ENCODE results near the gene POLE4. TPM values are rescaled to one million over a fixed set of nuclear protein-coding genes. Genes with fewer than 3 reads are reported as not detected.
A peak's percentile ranks its signal among the peaks of the same experiment; 100 is the strongest.

POLE4 gene
- total RNA-seq, 1 donor: 27.4 TPM

GRCh38 chr2:74984947-74985637, 26.6 kb downstream of the POLE4 start:
- no peak for DNase-seq (ENCODE audit: low read depth)
- H3K4me3 ChIP-seq (ENCODE audit: low read depth, low read length): no peak overlapping the region
- TF ChIP-seq CTCF (IDR thresholded peaks at IDR 0.05; ENCODE audit: insufficient read depth, low read length): no peak

GRCh38 chr2:74985978-74986609, 27.7 kb downstream of the POLE4 start:
- DNase-seq (ENCODE audit: low read depth): no peak
- no peak for TF ChIP-seq CTCF (IDR thresholded peaks at IDR 0.05; ENCODE audit: insufficient read depth, low read length)
- H3K4me3 ChIP-seq (ENCODE audit: low read depth, low read length): no peak overlapping the region

GRCh38 chr2:74991977-74992376, 33.5 kb downstream of the POLE4 start:
- no peak overlapping the region for H3K4me3 ChIP-seq (ENCODE audit: low read depth, low read length)
- peak; percentile 75 for DNase-seq (ENCODE audit: low read depth)
- TF ChIP-seq CTCF (IDR thresholded peaks at IDR 0.05; ENCODE audit: insufficient read depth, low read length): no peak

- no peak for DNase-seq (ENCODE audit: low read depth)
- TF ChIP-seq CTCF (IDR thresholded peaks at IDR 0.05; ENCODE audit: insufficient read depth, low read length): no peak
- H3K4me3 ChIP-seq (ENCODE audit: low read depth, low read length): no peak overlapping the region
Measured at GRCh38 chr2:74999468-74999867, 41.0 kb downstream of the POLE4 start.

GRCh38 chr2:75002007-75002406, 43.6 kb downstream of the POLE4 start:
- no peak for TF ChIP-seq CTCF (IDR thresholded peaks at IDR 0.05; ENCODE audit: insufficient read depth, low read length)
- DNase-seq (ENCODE audit: low read depth): peak; percentile 41
- no peak overlapping the region for H3K4me3 ChIP-seq (ENCODE audit: low read depth, low read length)

- peak; percentile 64 for DNase-seq (ENCODE audit: low read depth)
- H3K4me3 ChIP-seq (ENCODE audit: low read depth, low read length): no peak overlapping the region
- no peak for TF ChIP-seq CTCF (IDR thresholded peaks at IDR 0.05; ENCODE audit: insufficient read depth, low read length)
Measured at GRCh38 chr2:75003276-75003675, 44.8 kb downstream of the POLE4 start.

Measured in fibroblast of the aortic adventitia (primary cell).